A673 (cell line): ENCODE measurements around the gene PPARA. TPM values are rescaled to one million over a fixed set of nuclear protein-coding genes. Genes with fewer than 3 reads are reported as not detected.
A peak's percentile ranks its signal among the peaks of the same experiment; 100 is the strongest.

Experiments used
- BruUV-seq: library from RNA; stranded (reverse); fragments of 400-500 nt; replicated peaks from 2 replicates; lab custom pipeline; 2021; lab: Mats Ljungman, UMichigan
- CTCF ChIA-PET: fragments of 300-600 bp; sonication (Branson Sonifier 250); formaldehyde crosslinking; loops from one replicate; lab custom pipeline; 2022; ENCODE audit warnings: antibody characterized with exemption; lab: Charles Lee
- POLR2A ChIA-PET: fragments of 300-600 bp; sonication (Branson Sonifier 250); formaldehyde crosslinking; loops from one replicate; lab custom pipeline; 2022; ENCODE audit warnings: antibody characterized with exemption; ENCODE audit not compliant: low non-redundant PET; lab: Charles Lee
- DNase-seq: peaks from one replicate; pipeline ENCODE4 v3.0.0-alpha.2; 2015; ENCODE audit warnings: low spot score
- H3K27ac ChIP-seq: fragments of 200-600 bp; sonication (generic); 2 replicates; pipeline ENCODE4 v1.5.1; 2016; ENCODE audit warnings: mixed run types, low read depth, mild to moderate bottlenecking, mixed read lengths, antibody characterized with exemption, low read length; ENCODE audit not compliant: poor library complexity, severe bottlenecking
- H3K27me3 ChIP-seq: fragments of 200-600 bp; sonication (generic); replicated peaks from 2 replicates; pipeline ENCODE4 v1.6.1; 2017; ENCODE audit warnings: mixed run types, low read depth, mild to moderate bottlenecking, mixed read lengths, antibody characterized with exemption, low read length; ENCODE audit not compliant: insufficient read depth, poor library complexity
- H3K36me3 ChIP-seq: fragments of 200-600 bp; sonication (generic); 2 replicates; pipeline ENCODE4 v1.6.1; 2016; ENCODE audit warnings: mixed run types, mild to moderate bottlenecking, mixed read lengths, antibody characterized with exemption, low read length; ENCODE audit not compliant: insufficient read depth, poor library complexity, severe bottlenecking
- H3K4me1 ChIP-seq: fragments of 200-600 bp; sonication (generic); 2 replicates; pipeline ENCODE4 v1.6.1; 2017; ENCODE audit warnings: mixed run types, mild to moderate bottlenecking, mixed read lengths, antibody characterized with exemption, low read length; ENCODE audit not compliant: insufficient read depth, poor library complexity, severe bottlenecking
- H3K4me3 ChIP-seq: fragments of 200-600 bp; sonication (generic); 2 replicates; pipeline ENCODE4 v1.5.1; 2016; ENCODE audit warnings: low read depth, mixed run types, mild to moderate bottlenecking, mixed read lengths, low read length; ENCODE audit not compliant: poor library complexity, severe bottlenecking
- H3K9me3 ChIP-seq: fragments of 200-600 bp; sonication (generic); 2 replicates; pipeline ENCODE4 v1.6.1; 2016; ENCODE audit warnings: mixed run types, low read depth, mild to moderate bottlenecking, mixed read lengths, antibody characterized with exemption, low read length; ENCODE audit not compliant: poor library complexity, severe bottlenecking
- CTCF ChIP-seq: fragments of 300-800, 200-600 bp; sonication (generic); conservative IDR thresholded peaks from 2 replicates; pipeline ENCODE4 v1.5.1; 2017; ENCODE audit warnings: low read depth, mild to moderate bottlenecking, antibody characterized with exemption, low read length, moderate library complexity, mixed read lengths
- EZH2 ChIP-seq: fragments of 200-600 bp; sonication (generic); IDR thresholded peaks from 2 replicates; pipeline ENCODE4 v1.6.1; 2017; ENCODE audit warnings: borderline replicate concordance, low read depth, mild to moderate bottlenecking, mixed read lengths, antibody characterized with exemption, low read length; ENCODE audit not compliant: poor library complexity, severe bottlenecking
- intact Hi-C: fragments of 100-400 bp; cut with micrococcal nuclease; formaldehyde crosslinking; loops from one replicate; pipeline ENCODE4 v1.10.0; 2022; ENCODE audit not compliant: unreplicated experiment
- total RNA-seq: library from RNA; stranded (reverse); gene quantifications from 2 replicates; pipeline ENCODE4 v1.2.3, GENCODE V29; 2021

The PPARA gene
- total RNA-seq, 1 experiment from 2014 or later, result 2.0 TPM

GRCh38 chr22:46173152-46173551, 22.8 kb downstream of the PPARA start:
- no peaks in the 10 kb centered on the region for H3K9me3 ChIP-seq
- TF ChIP-seq EZH2, result no peak
- no peak for TF ChIP-seq CTCF
- H3K4me1 ChIP-seq, result peaks cover 33% of the 10 kb centered on the region
- H3K36me3 ChIP-seq, result no peaks in the 10 kb centered on the region
- H3K4me3 ChIP-seq, result peak overlapping the region; percentile 2
- no peaks in the 10 kb centered on the region for H3K27me3 ChIP-seq
- H3K27ac ChIP-seq, result peak overlapping the region; percentile 69
- no peak for DNase-seq
- intact Hi-C loops, result no loop called here
- CTCF ChIA-PET, result no interaction called here
- POLR2A ChIA-PET, result no interaction called here
- BruUV-seq, result no TSS peak

GRCh38 chr22:46175631-46176030, 25.3 kb downstream of the PPARA start:
- CTCF ChIA-PET, result no interaction called here
- peak; percentile 17 for DNase-seq
- POLR2A ChIA-PET, result no interaction called here

GRCh38 chr22:46176508-46177003, 26.2 kb downstream of the PPARA start:
- Histone ChIP-seq H3K36me3 (no peaks in the 10 kb centered on the region), H3K27me3 (no peaks in the 10 kb centered on the region), H3K9me3 (peaks cover 17% of the 10 kb centered on the region), H3K4me1 (peaks cover 28% of the 10 kb centered on the region), H3K27ac (no peak overlapping the region), H3K4me3 (no peak overlapping the region)
- intact Hi-C loops, result no loop called here
- TF ChIP-seq EZH2 (no peak), CTCF (no peak)
- CTCF ChIA-PET, result no interaction called here
- POLR2A ChIA-PET, result no interaction called here
- DNase-seq, result no peak
- BruUV-seq, result no TSS peak

More at GRCh38 chr22:46175631-46176030, 25.3 kb downstream of the PPARA start:
- intact Hi-C loops, result no loop called here
- no peak overlapping the region for H3K27ac ChIP-seq
- no peak for TF ChIP-seq EZH2
- no peak for TF ChIP-seq CTCF
- no peak overlapping the region for H3K4me3 ChIP-seq
- H3K27me3 ChIP-seq, result no peaks in the 10 kb centered on the region
- H3K4me1 ChIP-seq, result peaks cover 33% of the 10 kb centered on the region
- BruUV-seq, result no TSS peak
- peaks cover 12% of the 10 kb centered on the region for H3K9me3 ChIP-seq
- H3K36me3 ChIP-seq, result no peaks in the 10 kb centered on the region
